Germinal center (tissue), 1 donor: Measurements from ENCODE around the gene VAV2.
A peak's percentile ranks its signal among the peaks of the same experiment; 100 is the strongest.

Source experiments
- DNase-seq: peaks from one replicate; pipeline ENCODE4 v3.0.0; 2012; ENCODE audit warnings: mixed read lengths, low spot score

The VAV2 gene

DNA sequence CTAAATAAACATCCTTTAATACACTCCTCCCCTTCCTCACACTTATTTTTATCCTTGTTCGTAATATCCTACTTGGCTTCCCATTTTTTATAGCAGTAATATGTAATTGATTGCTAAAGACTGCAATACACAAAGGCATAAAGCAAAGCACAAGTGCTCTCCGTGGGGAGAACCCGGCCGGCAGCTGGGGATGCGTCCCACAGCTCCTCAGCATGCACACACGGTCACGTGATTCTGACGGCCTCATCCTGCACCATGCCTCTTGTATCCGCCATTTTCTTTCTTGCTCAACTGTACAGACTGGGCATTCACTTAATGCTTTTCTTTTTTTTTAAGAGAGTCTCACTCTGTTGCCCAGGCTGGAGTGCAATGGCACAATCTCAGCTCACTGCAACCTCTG lies 36.0 kb upstream of the VAV2 start:
- DNase-seq = no peak

DNA sequence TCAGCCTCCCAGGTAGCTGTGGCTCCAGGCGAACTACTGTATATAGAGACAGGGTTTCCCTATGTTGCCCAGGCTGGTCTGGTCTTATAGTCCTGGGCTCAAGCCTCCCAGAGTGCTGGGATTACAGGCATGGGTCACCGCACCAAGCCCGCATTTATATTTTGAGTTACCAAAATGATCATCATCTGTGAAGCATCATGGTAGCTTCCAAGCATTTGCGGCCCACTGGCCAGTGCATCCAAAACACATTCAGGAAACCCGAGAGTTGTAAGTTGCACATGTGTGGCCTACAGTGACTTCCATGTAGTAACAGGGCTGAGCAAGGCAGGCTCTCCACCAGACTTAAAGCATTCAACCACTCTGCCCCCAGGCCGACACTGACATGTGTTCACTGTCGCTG lies 35.4 kb upstream of the VAV2 start:
- DNase-seq = no peak

DNA sequence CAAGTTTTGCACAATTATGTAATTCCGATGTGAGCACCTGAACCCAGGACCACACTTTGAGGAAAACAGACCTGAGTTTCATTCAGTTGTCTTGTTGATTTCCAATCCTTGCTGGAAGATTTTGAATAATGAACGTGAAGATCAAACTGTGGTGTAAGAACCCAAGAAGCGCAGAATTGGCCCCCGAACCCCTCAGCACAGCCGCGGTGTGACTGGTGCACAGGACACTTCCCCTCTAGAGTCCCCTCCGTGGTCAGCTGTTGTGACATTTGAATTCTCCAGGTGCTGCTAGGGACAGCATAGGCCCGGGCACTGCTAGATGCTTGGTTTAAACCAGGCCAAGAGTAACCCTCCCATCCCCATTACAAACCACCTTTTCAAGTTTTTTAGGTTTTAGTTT lies 34.9 kb upstream of the VAV2 start:
- no peak for DNase-seq

DNA sequence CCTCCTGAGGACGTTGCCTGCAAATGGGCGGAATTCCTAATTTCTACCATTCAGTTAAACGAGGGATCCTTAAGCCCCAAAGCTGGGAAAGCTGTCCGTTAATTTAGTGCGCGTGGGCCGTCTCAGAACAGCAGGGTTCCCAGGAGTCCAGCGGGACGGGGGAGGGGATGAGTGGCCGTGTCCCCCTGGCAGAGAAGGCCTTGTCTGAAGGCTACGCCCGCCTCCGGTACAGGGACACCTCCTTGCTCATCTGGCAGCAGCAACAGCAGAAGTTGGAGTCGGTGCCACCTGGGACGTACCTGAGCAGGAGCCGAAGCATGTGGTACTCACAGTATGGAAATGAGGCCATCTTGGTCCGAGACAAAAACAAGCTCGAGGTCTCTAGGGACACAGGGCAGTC lies 34.5 kb upstream of the VAV2 start:
- DNase-seq = no peak

DNA sequence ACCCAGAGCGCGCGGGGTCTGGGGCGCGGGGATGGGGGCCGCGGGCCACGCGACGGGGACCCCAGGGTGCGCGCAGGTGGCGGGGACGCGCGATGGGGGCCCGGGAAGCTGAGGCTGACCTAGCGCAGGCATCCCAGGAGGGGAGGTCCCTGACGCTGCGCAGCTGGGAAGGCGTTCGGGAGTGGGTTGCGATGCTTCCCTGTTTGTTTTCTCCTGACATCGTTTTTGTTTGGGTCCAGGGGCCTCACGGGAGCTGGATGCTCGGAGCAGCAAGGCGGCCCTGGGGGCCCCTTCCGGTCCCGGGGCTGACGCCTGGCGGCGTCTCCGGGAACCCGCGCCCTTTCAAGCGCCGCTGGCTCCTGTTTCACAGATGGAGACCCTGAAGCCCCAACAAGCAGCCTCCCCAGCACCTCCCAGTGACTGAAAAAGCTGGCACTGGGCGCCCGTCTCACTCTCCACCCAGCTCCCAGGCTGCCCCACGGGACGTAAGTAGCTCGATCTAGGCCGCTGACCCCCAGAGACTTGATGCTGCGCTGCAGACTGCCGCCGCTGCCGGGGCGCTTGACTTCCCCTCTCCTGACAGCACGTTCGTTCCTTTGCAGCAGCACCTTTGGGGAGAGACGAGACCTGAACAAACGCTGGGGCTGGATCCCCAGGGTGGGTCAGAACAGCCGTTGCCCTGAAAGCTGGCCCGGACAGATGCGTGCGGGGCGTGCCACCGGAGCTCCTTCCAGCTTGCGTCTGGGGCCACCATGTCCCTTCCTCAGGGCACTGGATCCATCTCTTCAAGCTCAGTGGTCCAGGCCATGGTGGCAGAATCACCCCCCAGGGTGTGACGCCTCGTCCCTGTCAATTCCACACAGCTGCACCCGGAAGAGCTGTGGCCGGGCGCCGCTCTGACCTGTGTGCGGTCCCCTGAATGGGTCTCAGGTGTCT lies 33.8 kb upstream of the VAV2 start:
- peak; percentile 71 for DNase-seq

DNA sequence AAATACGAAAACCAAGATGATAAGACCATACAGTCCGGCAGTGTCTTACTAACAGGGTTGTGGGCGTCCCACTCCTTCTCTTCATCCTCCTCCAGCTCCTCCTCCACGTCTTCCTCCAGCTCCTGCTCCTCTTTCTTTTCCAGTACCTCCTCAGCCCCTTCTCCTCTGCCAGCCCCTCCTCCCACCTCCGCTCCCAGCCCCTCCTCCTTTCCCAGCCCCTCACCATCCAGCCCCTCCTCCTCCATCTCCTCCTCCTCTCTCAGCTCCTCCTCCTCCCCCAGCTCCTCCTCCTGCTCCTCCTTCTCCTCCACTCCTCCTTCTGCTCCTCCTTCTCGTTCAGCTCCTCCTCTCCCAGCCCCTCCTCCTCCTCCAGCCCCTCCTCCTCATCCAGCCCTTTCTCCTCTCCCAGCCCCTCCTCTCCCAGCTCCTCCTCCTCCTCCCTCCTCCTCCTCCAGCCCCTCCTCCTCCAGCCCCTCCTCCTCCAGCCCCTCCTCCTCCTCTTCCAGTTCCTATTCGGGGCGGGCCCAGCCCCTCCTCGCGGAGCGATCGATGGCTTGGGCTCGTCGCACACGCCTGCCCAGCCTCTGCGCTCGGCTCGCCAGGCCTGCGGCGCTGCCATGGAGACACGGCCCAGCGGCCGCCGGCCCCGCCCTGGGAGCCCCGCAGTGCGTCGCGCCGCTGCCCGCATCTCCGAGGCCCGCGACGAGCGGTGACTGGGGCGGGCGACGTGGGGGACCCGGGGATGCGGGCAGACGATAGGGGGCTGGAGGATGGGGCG lies 32.9 kb upstream of the VAV2 start, which contains the start of gene BRD3OS:
Gene BRD3OS (plus strand): TSS at position 654 of the 778 bp plus-strand sequence. CDS start 1,267 bp downstream, outside the sequence.
- peak; percentile 93 for DNase-seq

DNA sequence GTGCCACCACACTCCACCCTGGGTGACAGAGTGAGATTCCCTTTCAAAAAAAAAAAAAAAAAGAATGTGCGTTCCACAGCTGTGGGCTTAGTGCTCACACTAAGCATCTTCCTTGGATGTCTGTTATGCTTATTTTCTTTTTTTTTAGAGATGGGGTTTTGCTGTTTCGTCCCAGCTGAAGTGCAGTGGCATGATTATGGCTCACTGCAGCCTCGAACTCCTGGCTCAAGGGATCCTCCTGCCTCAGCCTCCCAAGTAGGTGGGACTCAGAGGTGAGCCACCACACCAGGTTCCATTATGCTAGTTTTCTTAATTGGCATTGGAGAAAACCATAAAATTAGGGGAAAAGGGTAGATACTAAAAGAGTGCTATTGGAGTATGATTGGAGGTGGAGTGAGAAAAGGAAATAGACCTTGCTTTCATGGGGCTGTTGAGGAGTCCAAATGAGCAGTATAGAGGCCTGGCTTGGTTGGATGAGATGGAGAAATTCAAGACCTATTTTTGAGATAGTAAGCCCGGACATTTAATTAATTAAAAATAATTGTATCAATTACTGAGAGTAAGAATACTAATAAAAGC lies 32.2 kb upstream of the VAV2 start:
- no peak for DNase-seq

DNA sequence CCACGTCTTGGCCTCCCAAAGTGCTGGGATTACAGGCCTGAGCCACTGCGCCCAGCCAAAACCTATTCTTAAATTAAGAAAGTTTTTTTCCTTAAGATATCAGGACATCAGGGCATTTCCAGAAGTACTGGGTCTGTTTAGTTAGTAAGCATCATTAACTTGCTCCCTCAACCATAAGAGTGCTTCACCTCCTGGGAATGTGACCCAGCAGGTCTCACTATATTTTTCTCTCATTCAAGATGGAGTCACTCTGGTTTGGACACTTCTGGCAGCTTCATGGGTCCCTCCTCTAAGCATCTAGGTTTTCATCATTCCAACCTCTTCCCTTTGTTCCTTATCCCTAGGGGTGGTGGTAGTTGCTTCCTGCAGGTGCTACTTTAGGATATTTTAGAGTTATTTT lies 22.8 kb upstream of the VAV2 start:
- DNase-seq = no peak

DNA sequence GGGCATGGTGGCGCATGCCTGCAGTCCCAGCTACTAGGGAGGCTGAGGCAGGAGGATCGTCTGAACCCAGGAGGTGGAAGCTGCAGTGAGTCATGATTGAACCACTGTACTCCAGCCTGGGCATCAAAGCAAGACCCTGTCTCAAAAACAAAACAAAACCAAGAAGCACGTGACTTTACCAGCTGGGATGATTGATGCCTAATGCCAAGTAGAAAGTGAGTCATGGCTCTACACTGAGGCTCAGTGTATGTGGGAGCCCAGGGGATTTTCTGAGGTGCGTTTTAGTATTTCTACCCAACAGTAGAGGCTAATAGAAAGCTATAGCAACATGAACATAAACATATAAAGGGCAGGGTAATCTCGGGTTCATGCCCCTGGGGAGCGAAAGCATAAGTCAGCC lies 19.3 kb upstream of the VAV2 start:
- no peak for DNase-seq

DNA sequence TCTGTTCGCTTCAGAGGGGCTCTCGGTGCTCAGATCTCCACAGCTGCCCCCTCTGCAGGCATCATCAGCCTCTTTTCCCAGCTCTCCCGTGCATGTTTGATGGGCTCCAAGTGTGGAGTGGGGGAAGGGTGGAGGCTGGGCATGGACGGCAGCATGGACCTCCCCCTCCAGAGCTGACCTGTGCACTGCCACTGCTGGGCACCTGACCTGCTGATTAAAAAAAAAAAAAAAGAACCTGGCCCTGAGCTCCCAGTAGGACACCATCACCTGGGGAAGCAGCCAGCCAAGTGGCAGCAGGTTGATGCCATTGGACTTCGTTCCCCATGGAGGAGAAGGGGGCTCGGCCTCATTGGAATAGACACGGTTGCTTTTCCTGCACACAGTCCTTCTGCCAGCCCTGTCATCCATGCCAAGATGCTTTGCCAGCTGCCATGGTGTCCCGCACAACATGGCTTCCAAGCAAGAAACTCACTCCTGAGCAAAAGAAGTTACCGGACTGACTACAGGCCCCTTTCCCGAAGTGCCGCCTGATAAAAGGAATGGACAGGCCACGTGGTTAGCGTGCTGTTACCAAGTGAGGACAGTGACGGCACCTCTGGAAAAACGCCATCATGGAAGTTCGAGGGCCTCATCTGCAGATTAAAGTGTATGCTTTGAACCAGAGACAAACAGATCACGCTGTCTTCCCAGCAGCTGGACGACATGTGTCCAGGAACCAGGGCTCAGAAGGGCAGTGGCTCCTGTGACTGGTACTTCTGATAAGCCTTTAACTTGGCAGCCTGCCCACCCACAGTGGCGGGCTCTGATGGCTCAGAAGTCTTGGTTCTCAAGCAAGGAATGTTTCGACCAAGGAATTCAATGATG lies 18.4 kb upstream of the VAV2 start:
- DNase-seq = no peak

DNA sequence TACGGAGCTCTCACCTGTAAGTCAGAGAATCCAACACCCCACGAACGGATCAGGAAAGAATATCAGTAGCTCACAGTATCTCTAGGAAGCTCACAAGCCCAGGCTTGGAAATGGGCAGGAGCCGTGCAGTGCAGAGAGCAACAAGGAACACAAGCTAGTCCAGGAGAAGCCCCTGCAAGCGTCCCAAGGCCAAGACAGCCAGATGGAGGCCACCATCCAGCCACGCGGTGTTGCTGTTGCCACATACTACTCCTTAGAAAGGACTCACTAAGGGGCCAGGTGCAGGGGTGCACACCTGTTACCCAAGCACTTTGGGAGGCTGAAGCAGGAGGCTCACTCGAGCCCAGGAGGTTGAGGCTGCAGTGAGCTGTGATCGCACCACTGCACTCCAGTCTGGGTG lies 15.4 kb upstream of the VAV2 start:
- DNase-seq = no peak

DNA sequence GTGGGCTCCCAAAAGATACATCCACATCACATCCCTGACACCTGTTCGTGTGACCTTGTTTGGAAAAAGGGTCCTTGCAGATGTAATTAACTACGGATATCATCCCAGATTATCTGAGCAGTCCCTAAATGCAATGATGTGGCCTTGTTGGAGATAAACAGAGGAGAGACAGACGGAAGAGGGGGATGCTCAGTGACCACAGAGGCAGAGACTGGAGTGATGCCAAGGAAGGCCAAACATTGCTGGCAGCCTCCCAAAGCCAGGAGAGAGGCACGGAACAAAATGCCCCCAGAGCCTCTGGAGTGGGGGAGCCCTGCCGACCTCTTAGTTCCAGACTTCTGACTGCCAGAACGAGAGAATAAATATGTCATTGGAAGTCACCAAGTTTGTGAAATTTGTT lies 15.0 kb upstream of the VAV2 start:
- no peak for DNase-seq

DNA sequence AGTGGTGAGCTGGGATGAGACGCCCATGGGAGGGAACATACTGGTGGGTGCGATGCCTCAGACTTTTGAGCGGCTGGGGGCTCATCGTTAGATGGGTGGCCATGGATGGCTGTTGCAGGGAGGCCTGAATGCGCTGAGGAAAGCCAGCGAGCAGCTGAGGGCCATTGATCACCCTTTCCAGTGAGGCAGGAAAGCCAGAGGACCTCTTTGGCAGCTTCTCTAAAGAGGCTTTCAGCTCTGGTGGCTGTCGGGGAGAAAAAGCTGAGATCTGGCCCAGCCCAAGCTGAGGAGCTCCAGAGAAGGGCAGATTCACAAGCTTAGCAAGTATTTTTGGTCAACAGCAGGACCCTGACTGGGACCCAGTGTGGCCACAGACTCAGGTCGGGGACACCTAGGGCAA lies 13.3 kb upstream of the VAV2 start:
- no peak for DNase-seq

DNA sequence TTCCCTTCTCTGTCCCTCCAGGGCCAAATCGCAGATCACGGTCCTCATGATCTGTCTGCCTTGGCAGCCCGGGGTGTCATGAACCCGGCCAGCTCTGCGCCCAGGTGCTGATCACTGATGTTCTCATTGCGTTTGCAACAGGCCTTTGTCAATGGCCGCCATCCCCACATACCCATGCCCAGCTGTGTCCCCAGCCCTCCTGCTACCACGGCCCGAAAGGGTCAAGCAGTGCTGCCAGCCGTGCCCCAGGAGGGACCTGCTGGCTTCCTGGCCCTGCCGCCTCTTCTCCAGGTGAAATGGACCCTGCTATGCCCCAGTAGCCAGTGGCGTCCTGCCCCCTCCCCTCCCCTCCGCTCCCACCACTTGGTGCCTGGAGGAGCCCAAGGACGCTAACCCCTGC lies 12.8 kb upstream of the VAV2 start:
- no peak for DNase-seq

DNA sequence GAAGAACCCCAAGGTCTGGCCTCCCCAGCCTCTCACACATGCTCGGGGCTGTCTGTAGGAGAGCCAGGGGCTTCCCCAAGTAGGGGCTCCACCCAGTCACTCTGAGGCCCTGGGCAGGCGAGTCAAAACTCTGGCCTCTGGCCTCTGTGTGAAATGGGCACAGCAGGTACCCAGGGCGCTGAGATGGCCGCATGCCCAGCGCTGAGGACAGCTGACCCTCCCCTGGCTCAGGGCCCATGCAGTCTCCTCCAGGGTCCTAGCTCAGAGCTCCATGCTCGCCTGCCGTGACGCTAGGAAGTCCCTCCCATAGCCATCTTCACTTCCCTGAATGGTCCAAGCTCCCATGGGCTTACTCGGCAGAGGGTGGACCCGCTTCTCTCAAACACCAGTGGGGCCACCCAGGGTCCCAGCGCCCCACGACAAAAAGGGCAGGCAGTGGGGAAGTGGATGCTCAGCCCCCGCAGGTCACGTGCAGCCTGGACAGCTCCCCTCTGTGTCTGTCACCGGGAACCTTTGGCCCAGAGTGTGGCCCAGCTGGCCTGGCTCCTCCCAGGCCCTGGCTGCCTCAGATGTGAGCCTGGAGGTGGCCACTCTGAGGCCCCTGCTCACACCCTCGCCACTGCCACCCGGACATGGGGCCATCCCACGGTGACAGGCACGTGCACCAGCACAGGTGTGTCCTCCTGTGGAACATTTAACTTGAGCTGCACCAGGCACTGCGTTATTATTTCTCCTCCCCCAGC lies 12.2 kb upstream of the VAV2 start:
- no peak for DNase-seq

DNA sequence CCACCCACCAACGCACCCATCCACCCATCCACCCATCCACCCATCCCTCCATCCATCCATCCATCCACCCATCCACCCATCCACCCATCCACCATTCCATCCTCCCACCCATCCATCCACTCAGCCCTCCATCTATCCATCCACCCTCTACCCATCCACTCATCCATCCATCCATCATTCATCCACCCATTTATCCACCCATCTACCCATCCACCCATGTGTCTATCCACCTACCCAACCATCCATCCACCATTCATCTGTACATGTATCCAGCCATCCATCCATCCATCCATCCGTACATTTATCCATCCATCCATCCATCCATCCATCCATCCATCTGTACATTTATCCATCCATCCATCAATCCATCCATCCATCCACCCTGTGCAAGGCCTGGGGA lies 11.1 kb upstream of the VAV2 start:
- DNase-seq = no peak

DNA sequence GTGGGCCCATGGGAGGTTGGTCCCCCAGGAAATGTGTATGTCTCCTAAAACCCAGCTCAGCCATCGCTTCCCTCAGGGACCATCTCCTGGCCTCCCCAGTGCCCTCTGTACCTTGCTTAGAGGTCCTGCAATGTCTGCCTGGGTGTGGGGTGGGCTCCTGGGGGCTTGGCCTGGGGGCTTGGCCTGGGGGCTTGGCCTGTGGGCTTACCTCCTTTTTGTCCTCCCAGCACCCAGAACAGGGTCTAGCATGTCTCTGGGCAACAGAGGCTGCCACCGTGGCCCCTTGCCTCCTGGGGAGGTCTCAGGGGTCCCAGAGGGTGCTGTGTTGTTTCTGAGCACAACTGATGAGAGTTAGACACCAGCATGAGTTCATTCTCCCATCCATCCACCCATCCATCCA lies 10.7 kb upstream of the VAV2 start:
- no peak for DNase-seq

DNA sequence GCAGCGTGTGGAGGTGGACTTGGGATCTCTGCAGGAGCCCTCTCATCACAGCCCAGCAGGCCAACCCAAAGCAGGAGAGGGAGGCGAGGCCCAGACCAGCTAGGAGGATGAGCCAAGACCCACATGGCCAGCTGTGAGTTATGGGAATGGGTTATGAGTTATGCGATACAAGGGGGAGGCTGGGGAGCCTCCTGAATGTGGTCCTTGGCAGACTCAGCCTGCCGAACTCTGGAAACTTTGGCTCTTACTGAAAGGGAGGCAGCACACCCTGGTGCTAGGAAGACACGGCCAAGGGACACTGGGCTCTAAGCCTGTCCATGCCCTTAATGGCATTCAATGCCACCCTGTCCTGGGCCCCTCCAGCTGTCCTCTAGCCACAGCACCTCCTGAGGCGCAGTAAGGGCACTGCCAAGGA lies 7.7 kb upstream of the VAV2 start:
- DNase-seq = no peak

DNA sequence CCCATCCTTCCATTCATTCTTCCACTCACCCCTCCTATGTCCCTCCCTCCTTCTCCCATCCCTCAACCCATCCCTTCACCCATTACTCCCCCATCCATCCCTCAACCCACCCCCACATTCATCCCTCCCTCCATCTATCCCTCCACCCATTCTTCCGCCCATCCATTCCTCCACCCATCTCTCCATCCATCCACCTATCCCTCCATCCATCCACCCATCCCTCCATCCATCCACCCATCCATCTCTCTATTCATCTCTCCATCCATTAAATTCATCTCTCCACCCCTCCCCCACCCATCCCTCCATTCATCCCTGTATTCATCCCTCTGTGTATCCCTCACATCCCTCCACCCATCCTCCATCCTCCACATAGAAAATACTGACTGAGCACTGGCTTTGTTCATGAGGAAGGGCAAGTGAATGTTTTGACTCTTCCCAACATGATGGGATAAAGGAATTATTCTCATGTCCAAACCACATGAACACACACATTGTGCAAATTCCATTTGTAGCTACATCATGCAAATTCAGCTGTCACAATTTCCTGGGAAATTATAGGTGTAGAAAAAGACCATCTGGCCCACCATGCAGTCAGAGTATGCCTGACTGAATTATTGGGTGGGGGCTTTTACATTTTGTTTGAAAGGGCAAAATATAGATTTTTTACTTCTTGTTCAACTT lies 6.9 kb upstream of the VAV2 start:
- no peak for DNase-seq

DNA sequence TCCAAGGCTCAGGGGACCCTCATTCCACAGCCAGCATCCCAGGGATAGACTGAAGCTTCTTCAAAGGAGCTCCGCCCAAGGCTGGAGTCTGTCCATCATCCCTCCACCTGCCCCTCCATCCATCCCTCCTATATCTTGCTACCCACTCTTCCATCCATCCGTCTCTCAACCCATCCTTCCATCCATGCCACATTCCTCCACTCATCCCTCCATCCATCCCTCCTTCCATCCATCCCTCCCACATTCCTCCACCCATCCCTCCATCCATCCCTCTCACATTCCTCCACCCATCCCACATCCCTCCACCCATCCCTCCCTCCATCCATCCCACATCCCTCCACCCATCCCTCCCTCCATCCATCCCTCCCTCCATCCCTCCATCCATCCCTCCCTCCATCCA lies 5.5 kb upstream of the VAV2 start:
- DNase-seq = no peak
